GM12878 (cell line): ENCODE measurements around the gene MEIS2. TPM values are rescaled to one million over a fixed set of nuclear protein-coding genes. Genes with fewer than 3 reads are reported as not detected.

ENCODE experiments used
- ATAC-seq: fragments of 200-7000 bp; cut with Tn5 transposase; 3 replicates; pipeline ENCODE4 v1.9.1; 2020; ENCODE audit warnings: mild to moderate bottlenecking, moderate library complexity
- BruUV-seq: library from RNA; stranded (reverse); fragments of 400-500 nt; replicated peaks from 2 replicates; lab custom pipeline; 2021; lab: Mats Ljungman, UMichigan
- CTCF ChIA-PET: fragments of 300-600 bp; sonication (Branson Sonifier 250); formaldehyde crosslinking; extraction: SDS; loops from one replicate; lab custom pipeline; 2021; ENCODE audit warnings: inconsistent platforms; lab: Yijun Ruan, JAX
- POLR2A ChIA-PET: fragments of 350-600 bp; formaldehyde crosslinking; extraction: SDS; loops from one replicate; lab custom pipeline; 2021; ENCODE audit warnings: inconsistent platforms; lab: Charles Lee
- RAD21 ChIA-PET: fragments of 300-600 bp; sonication (Branson Sonifier 250); formaldehyde crosslinking; loops from one replicate; lab custom pipeline; 2023; ENCODE audit warnings: antibody characterized with exemption; ENCODE audit not compliant: unreplicated experiment; lab: Charles Lee
- SMC1A ChIA-PET: fragments of 300-600 bp; sonication (Branson Sonifier 250); formaldehyde crosslinking; loops from one replicate; lab custom pipeline; 2023; ENCODE audit not compliant: unreplicated experiment, uncharacterized antibody; lab: Charles Lee
- DNase-seq: peaks from one replicate; pipeline ENCODE4 v3.0.0-alpha.2; 2011; ENCODE audit warnings: low read depth, low spot score
- FAIRE-seq: peaks from 3 replicates; lab custom pipeline; 2011; peaks lifted over from hg19 to GRCh38; lab: Jason Lieb, UNC
- H2AFZ ChIP-seq: 2 replicates; pipeline ENCODE4 v1.6.0; 2011; ENCODE audit warnings: low read depth, low read length, control low read depth; ENCODE audit not compliant: control insufficient read depth
- H3K27ac ChIP-seq: 2 replicates; pipeline ENCODE4 v1.5.1; 2011; ENCODE audit warnings: control low read depth; ENCODE audit not compliant: control insufficient read depth, insufficient read depth
- H3K27me3 ChIP-seq, 2 experiments: replicated peaks in 1 of 2; 2 replicates each; pipeline versions ENCODE4 v1.6.0 to v1.6.1; 2011; ENCODE audit warnings: low read length in 1 of 2; ENCODE audit not compliant: control insufficient read depth in 2 of 2, insufficient read depth in 2 of 2
- H3K36me3 ChIP-seq, 2 experiments: 2 replicates each; pipeline ENCODE4 v1.5.1; 2011; ENCODE audit warnings: low read length in 1 of 2; ENCODE audit not compliant: control insufficient read depth in 2 of 2, insufficient read depth in 2 of 2
- H3K4me1 ChIP-seq: 2 replicates; pipeline ENCODE4 v1.6.1; 2011; ENCODE audit warnings: mild to moderate bottlenecking, low read length, moderate library complexity, mixed read lengths; ENCODE audit not compliant: control insufficient read depth, insufficient read depth
- H3K4me2 ChIP-seq: 2 replicates; pipeline ENCODE4 v1.6.0; 2011; ENCODE audit warnings: control low read depth; ENCODE audit not compliant: control insufficient read depth, insufficient read depth
- H3K4me3 ChIP-seq: fragments of 200-600 bp; sonication (generic); 2 replicates; pipeline ENCODE4 v1.5.1; 2016
- H3K79me2 ChIP-seq: 2 replicates; pipeline ENCODE4 v1.6.0; 2011; ENCODE audit warnings: low read length; ENCODE audit not compliant: control insufficient read depth, insufficient read depth
- H3K9ac ChIP-seq: 2 replicates; pipeline ENCODE4 v1.8.0; 2011; ENCODE audit warnings: low read length, control low read depth, mixed read lengths; ENCODE audit not compliant: control insufficient read depth, insufficient read depth
- H3K9me3 ChIP-seq: replicated peaks from 3 replicates; pipeline ENCODE4 v1.5.1; 2011; ENCODE audit warnings: mild to moderate bottlenecking, low read length; ENCODE audit not compliant: control insufficient read depth, insufficient read depth
- H4K20me1 ChIP-seq: 2 replicates; pipeline ENCODE4 v1.6.0; 2011; ENCODE audit not compliant: control insufficient read depth, insufficient read depth
- ATF7 ChIP-seq: fragments of 450-650 bp; IDR thresholded peaks from 2 replicates; pipeline ENCODE4 v1.6.1; 2016; ENCODE audit warnings: low read depth, mild to moderate bottlenecking
- CHD2 ChIP-seq: IDR thresholded peaks from 2 replicates; pipeline ENCODE4 v1.6.1; 2011; ENCODE audit warnings: low read depth, low read length, improper control_type of control experiment, borderline replicate concordance
- FOXK2 ChIP-seq: fragments of 450-650 bp; IDR thresholded peaks from 2 replicates; pipeline ENCODE4 v1.6.1; 2017; ENCODE audit warnings: mild to moderate bottlenecking, moderate library complexity
- HDAC6 ChIP-seq: fragments of 200-600 bp; sonication (generic); IDR thresholded peaks from one replicate; pipeline ENCODE4 v1.8.0; 2017; ENCODE audit warnings: antibody characterized with exemption; ENCODE audit not compliant: unreplicated experiment
- JUND ChIP-seq: IDR thresholded peaks from 2 replicates; pipeline ENCODE4 v1.6.1; 2012; ENCODE audit warnings: low read depth, mild to moderate bottlenecking, low read length, improper control_type of control experiment, moderate library complexity
- MTA3 ChIP-seq: IDR thresholded peaks from 2 replicates; pipeline ENCODE4 v1.6.1; 2012; ENCODE audit warnings: low read length, inconsistent platforms, borderline replicate concordance
- NFYA ChIP-seq: IDR thresholded peaks from 2 replicates; pipeline ENCODE4 v1.6.1; 2011; ENCODE audit warnings: low read depth, mild to moderate bottlenecking, low read length, improper control_type of control experiment, borderline replicate concordance
- PAX8 ChIP-seq: fragments of 450-650 bp; IDR thresholded peaks from 2 replicates; pipeline ENCODE4 v1.6.1; 2017; ENCODE audit warnings: mild to moderate bottlenecking, moderate library complexity
- POLR2A ChIP-seq: IDR thresholded peaks from 2 replicates; pipeline ENCODE4 v1.6.1; 2011; ENCODE audit warnings: low read depth, mild to moderate bottlenecking, low read length
- SMARCA5 ChIP-seq: fragments of 450-650 bp; IDR thresholded peaks from 2 replicates; pipeline ENCODE4 v1.6.1; 2017; ENCODE audit warnings: mild to moderate bottlenecking
- SREBF2 ChIP-seq: IDR thresholded peaks from 2 replicates; pipeline ENCODE4 v1.6.1; 2012; ENCODE audit warnings: mild to moderate bottlenecking, low read length
- TCF12 ChIP-seq: IDR thresholded peaks from 2 replicates; pipeline ENCODE4 v1.6.1; 2011; ENCODE audit warnings: low read depth, mild to moderate bottlenecking, low read length
- ZNF217 ChIP-seq: fragments of 450-650 bp; IDR thresholded peaks from 2 replicates; pipeline ENCODE4 v1.6.1; 2017; ENCODE audit warnings: antibody characterized with exemption, mild to moderate bottlenecking
- ZNF274 ChIP-seq: IDR thresholded peaks from one replicate; pipeline ENCODE4 v1.8.0; 2011; ENCODE audit not compliant: insufficient read length, insufficient read depth
- WGBS: methylation state at CpG from one replicate; pipeline ENCODE4 v1.1.6; 2016; ENCODE audit warnings: low lambda C conversion rate; ENCODE audit not compliant: insufficient replicate concordance, insufficient coverage; ENCODE audit errors: missing lambda C conversion rate; 5-methylcytosine and 5-hydroxymethylcytosine counted together
- in situ Hi-C: fragments of 300-500 bp; cut with MboI; formaldehyde crosslinking; loops from 9 replicates; pipeline ENCODE4 v1.14.3; 2018; ENCODE audit warnings: mixed read lengths
- intact Hi-C: fragments of 100-400 bp; cut with micrococcal nuclease; formaldehyde crosslinking; loops from one replicate; pipeline ENCODE4 v1.14.2; 2022; ENCODE audit not compliant: unreplicated experiment
- polyA plus RNA-seq, 11 experiments: library from polyadenylated mRNA; depleted of rRNA in 4 of 11; unstranded in 6 of 11; stranded (reverse) in 5 of 11; fragments of >200 nt; fragmentation: Nextera tagmentation in 4 of 11; fragmentation: Illumina TruSeq in 1 of 11; extraction: Ambion mirVana in 4 of 11; extraction: Trizol in 1 of 11; gene quantifications; 1 replicate in 1 of 11; 2 replicates in 10 of 11; pipeline versions ENCODE4 v1.2.1 to v1.2.3, GENCODE V29; 2011 to 2016; ENCODE audit warnings: inconsistent platforms in 2 of 11, missing spikeins in 2 of 11, low read depth in 1 of 11
- total RNA-seq, 4 experiments: library from RNA; depleted of rRNA in 3 of 4; stranded (reverse); fragments of >200 nt in 3 of 4; fragmentation: Illumina TruSeq in 1 of 4; extraction: Trizol in 1 of 4; gene quantifications; 2 replicates each; pipeline versions ENCODE4 v1.2.1 to v1.2.3, GENCODE V29; 2013 to 2021
- TF ChIP-seq, protein P1 (sequence below): fragments of 450-650 bp; IDR thresholded peaks from 2 replicates; pipeline ENCODE4 v1.6.1; 2017; ENCODE audit warnings: mild to moderate bottlenecking, moderate library complexity
- TF ChIP-seq, protein P2 (sequence below): fragments of 450-650 bp; IDR thresholded peaks from 2 replicates; pipeline ENCODE4 v1.6.1; 2018; ENCODE audit warnings: borderline replicate concordance, mild to moderate bottlenecking; ENCODE audit not compliant: partially characterized antibody
- TF ChIP-seq, protein P3 (sequence below): fragments of 450-650 bp; IDR thresholded peaks from 2 replicates; pipeline ENCODE4 v1.6.1; 2016; ENCODE audit warnings: mild to moderate bottlenecking, moderate library complexity, borderline replicate concordance

MEIS2 gene
- total and polyA plus RNA-seq, 10 of the 15 experiments (the other 5 are each of a cell fraction or from before 2014, with no cell fraction given): 9.2 to 54.0 (median 20.4) TPM

DNA sequence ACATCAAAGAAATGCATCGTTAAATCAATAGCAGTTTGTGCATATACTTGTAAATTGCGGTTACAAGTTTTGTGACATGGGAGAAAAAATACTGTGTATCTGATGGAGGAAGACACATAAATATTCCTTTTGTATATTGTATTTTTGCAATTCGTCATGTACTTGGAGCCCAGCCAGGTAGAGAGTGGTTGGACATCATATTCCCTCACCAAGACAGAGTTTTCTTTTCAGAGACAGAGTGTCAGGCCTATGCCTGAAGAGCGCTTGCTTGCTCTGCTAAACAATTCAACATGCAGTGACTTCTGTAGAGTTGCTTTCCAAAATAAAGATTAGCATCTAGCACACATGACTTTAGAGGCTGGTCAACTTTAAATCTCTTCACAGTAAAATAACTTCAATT is 24.8 kb upstream of the MEIS2 start:
- no peak overlapping the region for H3K4me3 ChIP-seq
- intact Hi-C loops (no loop called here), in situ Hi-C loops (no loop called here)
- no peaks in the 10 kb centered on the region for H3K27me3 ChIP-seq
- ChIA-PET CTCF (interaction anchor here (1.5 kb wide), 1 partner anchor 241 kb away, joined by 3 read pairs; no protein-coding TSS in a partner anchor), RAD21 (no interaction called here), SMC1A (interaction anchor here (1.7 kb wide), 1 partner anchor 16 kb away, joined by 5 read pairs; no protein-coding TSS in a partner anchor), POLR2A (no interaction called here)
- no TSS peak for BruUV-seq
- ATAC-seq (no peak), FAIRE-seq (no peak), DNase-seq (no peak)
- no peaks in the 10 kb centered on the region for H3K79me2 ChIP-seq
- H3K4me1 ChIP-seq: no peaks in the 10 kb centered on the region
- no peaks in the 10 kb centered on the region for H3K36me3 ChIP-seq
- no peak overlapping the region for H2AFZ ChIP-seq
- 64% methylated on average over 4 of the region's 4 CpGs for WGBS
- H3K4me2 ChIP-seq: no peak overlapping the region
- H3K9me3 ChIP-seq: no peaks in the 10 kb centered on the region
- H4K20me1 ChIP-seq: no peaks in the 10 kb centered on the region
- no peak overlapping the region for H3K9ac ChIP-seq
- no peak overlapping the region for H3K27ac ChIP-seq
- TF ChIP-seq MTA3 (no peak), PAX8 (no peak), ZNF217 (no peak), POLR2A (no peak), SMARCA5 (no peak), ZNF274 (no peak), JUND (no peak), NFYA (no peak), CHD2 (no peak), SREBF2 (no peak), FOXK2 (no peak), ATF7 (no peak), TCF12 (no peak), HDAC6 (no peak)
- TF ChIP-seq, protein P1, sequence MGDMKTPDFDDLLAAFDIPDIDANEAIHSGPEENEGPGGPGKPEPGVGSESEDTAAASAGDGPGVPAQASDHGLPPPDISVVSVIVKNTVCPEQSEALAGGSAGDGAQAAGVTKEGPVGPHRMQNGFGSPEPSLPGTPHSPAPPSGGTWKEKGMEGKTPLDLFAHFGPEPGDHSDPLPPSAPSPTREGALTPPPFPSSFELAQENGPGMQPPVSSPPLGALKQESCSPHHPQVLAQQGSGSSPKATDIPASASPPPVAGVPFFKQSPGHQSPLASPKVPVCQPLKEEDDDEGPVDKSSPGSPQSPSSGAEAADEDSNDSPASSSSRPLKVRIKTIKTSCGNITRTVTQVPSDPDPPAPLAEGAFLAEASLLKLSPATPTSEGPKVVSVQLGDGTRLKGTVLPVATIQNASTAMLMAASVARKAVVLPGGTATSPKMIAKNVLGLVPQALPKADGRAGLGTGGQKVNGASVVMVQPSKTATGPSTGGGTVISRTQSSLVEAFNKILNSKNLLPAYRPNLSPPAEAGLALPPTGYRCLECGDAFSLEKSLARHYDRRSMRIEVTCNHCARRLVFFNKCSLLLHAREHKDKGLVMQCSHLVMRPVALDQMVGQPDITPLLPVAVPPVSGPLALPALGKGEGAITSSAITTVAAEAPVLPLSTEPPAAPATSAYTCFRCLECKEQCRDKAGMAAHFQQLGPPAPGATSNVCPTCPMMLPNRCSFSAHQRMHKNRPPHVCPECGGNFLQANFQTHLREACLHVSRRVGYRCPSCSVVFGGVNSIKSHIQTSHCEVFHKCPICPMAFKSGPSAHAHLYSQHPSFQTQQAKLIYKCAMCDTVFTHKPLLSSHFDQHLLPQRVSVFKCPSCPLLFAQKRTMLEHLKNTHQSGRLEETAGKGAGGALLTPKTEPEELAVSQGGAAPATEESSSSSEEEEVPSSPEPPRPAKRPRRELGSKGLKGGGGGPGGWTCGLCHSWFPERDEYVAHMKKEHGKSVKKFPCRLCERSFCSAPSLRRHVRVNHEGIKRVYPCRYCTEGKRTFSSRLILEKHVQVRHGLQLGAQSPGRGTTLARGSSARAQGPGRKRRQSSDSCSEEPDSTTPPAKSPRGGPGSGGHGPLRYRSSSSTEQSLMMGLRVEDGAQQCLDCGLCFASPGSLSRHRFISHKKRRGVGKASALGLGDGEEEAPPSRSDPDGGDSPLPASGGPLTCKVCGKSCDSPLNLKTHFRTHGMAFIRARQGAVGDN: no peak
- TF ChIP-seq, protein P2, sequence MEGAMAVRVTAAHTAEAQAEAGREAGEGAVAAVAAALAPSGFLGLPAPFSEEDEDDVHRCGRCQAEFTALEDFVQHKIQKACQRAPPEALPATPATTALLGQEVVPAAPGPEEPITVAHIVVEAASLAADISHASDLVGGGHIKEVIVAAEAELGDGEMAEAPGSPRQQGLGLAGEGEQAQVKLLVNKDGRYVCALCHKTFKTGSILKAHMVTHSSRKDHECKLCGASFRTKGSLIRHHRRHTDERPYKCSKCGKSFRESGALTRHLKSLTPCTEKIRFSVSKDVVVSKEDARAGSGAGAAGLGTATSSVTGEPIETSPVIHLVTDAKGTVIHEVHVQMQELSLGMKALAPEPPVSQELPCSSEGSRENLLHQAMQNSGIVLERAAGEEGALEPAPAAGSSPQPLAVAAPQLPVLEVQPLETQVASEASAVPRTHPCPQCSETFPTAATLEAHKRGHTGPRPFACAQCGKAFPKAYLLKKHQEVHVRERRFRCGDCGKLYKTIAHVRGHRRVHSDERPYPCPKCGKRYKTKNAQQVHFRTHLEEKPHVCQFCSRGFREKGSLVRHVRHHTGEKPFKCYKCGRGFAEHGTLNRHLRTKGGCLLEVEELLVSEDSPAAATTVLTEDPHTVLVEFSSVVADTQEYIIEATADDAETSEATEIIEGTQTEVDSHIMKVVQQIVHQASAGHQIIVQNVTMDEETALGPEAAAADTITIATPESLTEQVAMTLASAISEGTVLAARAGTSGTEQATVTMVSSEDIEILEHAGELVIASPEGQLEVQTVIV: no peak
- TF ChIP-seq, protein P3, sequence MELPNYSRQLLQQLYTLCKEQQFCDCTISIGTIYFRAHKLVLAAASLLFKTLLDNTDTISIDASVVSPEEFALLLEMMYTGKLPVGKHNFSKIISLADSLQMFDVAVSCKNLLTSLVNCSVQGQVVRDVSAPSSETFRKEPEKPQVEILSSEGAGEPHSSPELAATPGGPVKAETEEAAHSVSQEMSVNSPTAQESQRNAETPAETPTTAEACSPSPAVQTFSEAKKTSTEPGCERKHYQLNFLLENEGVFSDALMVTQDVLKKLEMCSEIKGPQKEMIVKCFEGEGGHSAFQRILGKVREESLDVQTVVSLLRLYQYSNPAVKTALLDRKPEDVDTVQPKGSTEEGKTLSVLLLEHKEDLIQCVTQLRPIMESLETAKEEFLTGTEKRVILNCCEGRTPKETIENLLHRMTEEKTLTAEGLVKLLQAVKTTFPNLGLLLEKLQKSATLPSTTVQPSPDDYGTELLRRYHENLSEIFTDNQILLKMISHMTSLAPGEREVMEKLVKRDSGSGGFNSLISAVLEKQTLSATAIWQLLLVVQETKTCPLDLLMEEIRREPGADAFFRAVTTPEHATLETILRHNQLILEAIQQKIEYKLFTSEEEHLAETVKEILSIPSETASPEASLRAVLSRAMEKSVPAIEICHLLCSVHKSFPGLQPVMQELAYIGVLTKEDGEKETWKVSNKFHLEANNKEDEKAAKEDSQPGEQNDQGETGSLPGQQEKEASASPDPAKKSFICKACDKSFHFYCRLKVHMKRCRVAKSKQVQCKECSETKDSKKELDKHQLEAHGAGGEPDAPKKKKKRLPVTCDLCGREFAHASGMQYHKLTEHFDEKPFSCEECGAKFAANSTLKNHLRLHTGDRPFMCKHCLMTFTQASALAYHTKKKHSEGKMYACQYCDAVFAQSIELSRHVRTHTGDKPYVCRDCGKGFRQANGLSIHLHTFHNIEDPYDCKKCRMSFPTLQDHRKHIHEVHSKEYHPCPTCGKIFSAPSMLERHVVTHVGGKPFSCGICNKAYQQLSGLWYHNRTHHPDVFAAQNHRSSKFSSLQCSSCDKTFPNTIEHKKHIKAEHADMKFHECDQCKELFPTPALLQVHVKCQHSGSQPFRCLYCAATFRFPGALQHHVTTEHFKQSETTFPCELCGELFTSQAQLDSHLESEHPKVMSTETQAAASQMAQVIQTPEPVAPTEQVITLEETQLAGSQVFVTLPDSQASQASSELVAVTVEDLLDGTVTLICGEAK: no peak
